Subcutaneous adipose tissue (tissue), 4 donors: ENCODE measurements around the gene PLEKHG4B. TPM values are rescaled to one million over a fixed set of nuclear protein-coding genes. Genes with fewer than 3 reads are reported as not detected.

Experiments used
- total RNA-seq, 4 donors: library from RNA; depleted of rRNA; stranded (reverse); fragments of >200 nt; gene quantifications; one replicate each; pipeline ENCODE4 v1.1.0, GENCODE V29; 2016
- TF ChIP-seq, protein P1 (sequence below): fragments of 450-650 bp; IDR thresholded peaks from one replicate; pipeline ENCODE4 v1.5.1; 2016; ENCODE audit warnings: low read depth, mild to moderate bottlenecking, control low read depth, antibody characterized with exemption, moderate library complexity

PLEKHG4B gene
- total RNA-seq, 4 donors from 2014 or later: under 0.01 TPM; not detected in 3

DNA sequence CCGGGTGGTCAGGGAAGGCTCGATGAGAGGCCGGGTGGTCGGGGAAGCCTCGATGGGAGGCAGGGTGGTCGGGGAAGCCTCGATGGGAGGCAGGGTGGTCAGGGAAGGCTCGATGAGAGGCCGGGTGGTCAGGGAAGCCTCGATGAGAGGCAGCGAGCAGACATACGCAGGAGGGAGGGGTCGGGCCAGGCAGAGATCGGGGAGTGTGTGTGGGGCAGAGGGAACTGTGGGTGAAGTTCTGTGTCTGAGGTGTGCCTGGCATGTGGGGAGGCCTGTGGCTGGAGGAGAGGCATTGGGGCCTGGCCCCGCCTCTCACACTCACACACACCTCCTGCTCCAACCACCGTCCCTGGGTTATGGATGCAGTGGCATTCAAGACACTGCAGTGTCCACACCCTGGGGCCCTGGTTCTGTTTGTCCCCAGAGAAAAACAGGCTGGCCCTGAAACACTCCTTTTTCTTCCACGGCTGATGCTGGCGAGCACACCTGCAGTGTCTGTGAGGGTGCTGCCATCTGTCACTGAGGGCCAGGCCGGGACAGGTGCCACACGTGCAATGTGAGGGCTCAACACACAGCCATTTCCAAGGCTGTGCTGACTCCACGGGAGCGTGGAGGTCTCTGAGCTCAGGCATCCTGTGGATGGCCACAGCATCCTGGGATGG is 6.5 kb upstream of the PLEKHG4B start:
- TF ChIP-seq, protein P1, sequence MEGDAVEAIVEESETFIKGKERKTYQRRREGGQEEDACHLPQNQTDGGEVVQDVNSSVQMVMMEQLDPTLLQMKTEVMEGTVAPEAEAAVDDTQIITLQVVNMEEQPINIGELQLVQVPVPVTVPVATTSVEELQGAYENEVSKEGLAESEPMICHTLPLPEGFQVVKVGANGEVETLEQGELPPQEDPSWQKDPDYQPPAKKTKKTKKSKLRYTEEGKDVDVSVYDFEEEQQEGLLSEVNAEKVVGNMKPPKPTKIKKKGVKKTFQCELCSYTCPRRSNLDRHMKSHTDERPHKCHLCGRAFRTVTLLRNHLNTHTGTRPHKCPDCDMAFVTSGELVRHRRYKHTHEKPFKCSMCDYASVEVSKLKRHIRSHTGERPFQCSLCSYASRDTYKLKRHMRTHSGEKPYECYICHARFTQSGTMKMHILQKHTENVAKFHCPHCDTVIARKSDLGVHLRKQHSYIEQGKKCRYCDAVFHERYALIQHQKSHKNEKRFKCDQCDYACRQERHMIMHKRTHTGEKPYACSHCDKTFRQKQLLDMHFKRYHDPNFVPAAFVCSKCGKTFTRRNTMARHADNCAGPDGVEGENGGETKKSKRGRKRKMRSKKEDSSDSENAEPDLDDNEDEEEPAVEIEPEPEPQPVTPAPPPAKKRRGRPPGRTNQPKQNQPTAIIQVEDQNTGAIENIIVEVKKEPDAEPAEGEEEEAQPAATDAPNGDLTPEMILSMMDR: no peak

DNA sequence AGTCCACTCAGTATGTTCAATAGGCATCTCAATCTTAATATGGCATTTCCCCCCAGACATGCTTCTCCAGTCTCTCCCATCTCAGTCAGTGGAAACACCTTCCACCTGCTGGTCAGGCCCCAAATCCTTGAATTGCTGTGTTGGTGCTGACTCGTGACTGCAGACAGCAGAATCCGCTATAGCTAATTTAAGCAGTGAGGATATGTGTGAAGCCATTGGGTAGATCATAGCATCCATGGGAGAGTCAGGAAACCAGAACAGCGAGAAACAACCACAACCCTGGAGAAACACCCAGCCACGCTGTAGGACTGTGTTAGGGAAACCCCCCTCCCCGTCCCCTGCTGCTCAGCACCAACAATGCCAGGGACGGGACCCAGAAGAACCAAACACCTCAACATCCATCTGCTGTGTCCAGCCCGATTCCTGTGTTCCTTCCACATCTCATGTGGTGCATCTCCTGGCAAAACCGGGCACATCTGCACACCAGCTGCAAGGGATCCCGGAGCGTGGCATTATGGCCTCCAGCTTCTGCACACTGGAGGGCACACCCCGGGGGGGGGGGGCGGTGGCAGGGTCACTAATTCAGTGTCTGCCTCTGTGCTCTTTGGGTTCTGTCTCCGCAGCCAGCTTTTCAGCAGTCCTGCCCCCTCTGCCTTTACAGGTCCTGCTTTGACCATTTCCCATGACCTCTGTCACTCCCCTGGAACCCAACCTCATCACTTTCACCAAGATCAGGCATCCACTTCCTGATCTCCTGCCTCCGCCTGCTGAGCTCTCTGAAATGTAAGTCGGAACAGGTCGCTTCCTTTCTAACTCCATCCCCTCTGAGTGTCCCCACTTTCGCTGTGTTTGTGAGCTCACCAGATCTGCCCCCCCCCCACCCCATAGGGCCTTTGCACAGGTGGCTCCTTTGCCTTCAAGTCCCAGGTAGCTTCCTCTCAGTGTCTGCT is 2.4 kb upstream of the PLEKHG4B start:
- TF ChIP-seq, protein P1: no peak

DNA sequence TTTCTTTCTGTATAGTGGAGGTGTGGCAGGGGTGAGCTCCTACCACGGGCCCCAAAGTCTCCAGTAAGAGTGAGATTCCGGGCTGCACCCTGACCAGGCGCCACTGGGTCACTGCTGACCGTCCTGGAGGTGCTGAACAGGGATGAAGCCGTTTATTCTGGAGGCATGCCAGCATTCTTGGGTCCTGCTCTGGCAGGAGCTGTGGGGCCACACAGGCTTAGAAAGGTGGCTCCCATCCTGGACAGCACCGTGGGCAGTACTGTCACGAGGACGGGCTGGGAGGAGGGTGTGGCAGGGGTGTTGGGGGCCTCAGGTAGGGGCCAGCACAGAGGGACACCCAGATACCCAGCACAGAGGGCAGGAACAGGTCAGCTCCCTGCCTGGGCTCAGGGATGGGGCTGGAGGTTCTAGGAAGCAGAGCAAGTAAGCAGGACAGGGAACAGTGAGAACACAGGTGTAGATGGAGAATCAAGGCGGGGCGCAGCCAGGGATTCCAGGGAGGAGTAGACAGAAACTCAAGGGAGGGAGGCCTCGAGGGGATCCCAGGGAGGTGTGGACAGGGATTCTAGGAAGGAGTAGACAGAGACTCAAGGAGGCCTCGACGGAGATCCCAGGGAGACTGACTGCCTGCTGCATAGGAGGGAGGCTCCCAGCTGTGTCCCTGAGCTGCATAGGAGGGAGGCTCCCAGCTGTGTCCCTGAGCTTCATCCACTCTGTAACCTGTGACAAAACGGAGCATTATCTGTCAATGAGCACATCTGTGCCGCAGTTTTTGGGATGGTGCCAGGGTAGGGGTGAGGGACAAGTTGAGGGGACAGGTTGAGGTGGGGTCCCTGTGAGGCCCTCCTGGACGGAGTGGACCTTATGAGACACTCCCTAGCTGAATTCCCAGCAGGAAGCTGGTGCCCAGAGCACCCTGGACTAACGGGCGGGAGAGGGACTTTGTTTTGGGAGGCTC is 1.1 kb upstream of the PLEKHG4B start:
- TF ChIP-seq, protein P1: no peak

DNA sequence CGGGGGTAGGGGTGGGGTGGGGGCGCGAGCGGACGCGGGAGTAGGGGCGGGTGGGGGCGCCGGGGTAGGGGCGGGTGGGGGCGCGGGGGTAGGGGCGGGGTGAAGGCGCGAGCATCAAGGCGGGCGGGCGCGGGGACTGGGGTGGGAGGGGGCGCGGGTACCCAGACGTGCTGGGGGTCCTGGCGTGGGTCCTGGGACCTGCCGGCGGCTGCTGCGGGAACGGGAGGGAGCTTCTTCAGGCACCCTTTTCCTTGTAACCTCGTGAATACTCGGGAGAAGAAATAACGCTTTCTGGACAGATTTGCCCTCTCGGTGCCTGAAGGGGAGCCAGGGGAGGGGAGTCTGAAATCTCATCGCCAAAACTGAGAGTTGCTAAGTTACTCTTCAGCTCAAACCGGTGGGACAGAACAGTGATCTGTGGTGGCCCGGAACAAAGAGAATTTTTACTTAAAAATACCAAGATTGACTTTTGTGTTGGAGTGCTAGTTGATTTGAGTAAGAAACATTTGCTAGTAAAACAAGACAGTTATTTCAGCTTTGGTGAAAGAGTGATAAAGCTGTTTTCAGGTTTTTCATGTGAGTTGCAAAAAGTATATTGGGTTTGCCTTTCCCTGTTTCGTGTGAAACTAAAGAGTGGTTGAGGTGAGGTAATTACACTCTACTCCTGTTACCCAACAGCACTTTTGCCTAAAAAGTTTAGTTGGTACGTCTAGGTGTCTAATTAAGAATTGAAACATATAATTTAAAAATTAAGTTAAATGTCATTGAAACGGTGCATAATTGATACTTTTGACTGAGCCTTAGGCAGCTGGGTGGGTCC is 643 bp downstream of the PLEKHG4B start:
- TF ChIP-seq, protein P1: no peak

DNA sequence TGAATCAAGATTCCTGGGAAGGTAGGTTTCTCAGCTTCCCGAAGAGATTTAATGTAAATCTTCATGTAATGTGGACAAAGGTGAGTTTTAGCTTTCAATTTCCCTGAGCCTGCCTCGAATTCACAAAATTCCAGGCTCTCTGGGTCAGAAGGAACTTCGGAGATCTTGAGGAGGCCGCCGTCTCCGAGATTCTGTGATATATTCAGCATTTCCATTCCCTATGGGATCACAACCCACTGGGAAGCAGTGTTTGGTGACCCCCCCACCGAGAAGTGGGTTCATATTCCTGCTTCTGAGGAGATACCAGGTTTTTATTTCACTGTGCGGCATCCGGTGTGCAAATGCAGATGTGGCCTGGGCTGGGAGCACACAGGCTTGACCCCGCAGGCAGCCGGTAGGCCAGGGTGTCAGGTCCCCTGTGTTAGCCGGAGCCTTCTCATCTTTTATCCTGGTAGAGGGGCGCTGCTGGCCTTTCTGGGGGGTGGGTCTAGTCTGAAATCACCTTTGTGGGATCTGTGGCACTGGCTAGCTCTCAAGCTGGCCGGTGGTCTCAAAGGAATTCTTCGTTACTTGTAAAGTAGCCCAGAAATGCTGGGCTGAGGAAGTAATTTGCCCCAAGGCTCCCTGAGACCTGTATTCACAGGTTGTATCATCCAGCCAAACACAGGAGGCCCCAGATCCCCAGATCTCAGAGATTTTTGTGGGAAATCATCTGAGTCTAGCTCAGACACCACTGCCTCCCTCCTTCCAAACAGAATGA is 1.4 kb downstream of the PLEKHG4B start:
- TF ChIP-seq, protein P1: no peak
